ENCODE data around the gene TMEM179B. TPM values are rescaled to one million over a fixed set of nuclear protein-coding genes. Genes with fewer than 3 reads are reported as not detected.

TMEM179B gene
- total RNA-seq, 1 donor from 2014 or later = 47.7 TPM

GRCh38 chr11:62778441-62778840 lies 8.8 kb upstream of the TMEM179B start:
- Mint-ChIP-seq H3K4me3 (ENCODE audit: unreplicated experiment) (no peak overlapping the region), H3K4me1 (ENCODE audit: unreplicated experiment) (no peaks in the 10 kb centered on the region), H3K27ac (ENCODE audit: unreplicated experiment) (no peak overlapping the region), H3K36me3 (ENCODE audit: unreplicated experiment) (peaks cover 23% of the 10 kb centered on the region), H3K27me3 (ENCODE audit: unreplicated experiment) (no peaks in the 10 kb centered on the region), H3K9me3 (ENCODE audit: unreplicated experiment) (no peaks in the 10 kb centered on the region)
- no peak for TF ChIP-seq CTCF (IDR thresholded peaks at IDR 0.05)
- DNase-seq (ENCODE audit: extremely low spot score, unreplicated experiment) = no peak

- peaks cover 11% of the 10 kb centered on the region for H3K4me1 Mint-ChIP-seq (ENCODE audit: unreplicated experiment)
- TF ChIP-seq CTCF (IDR thresholded peaks at IDR 0.05) = no peak
- H3K4me3 Mint-ChIP-seq (ENCODE audit: unreplicated experiment) = no peak overlapping the region
- no peaks in the 10 kb centered on the region for H3K9me3 Mint-ChIP-seq (ENCODE audit: unreplicated experiment)
- no peaks in the 10 kb centered on the region for H3K27me3 Mint-ChIP-seq (ENCODE audit: unreplicated experiment)
- DNase-seq (ENCODE audit: extremely low spot score, unreplicated experiment) = no peak
- H3K27ac Mint-ChIP-seq (ENCODE audit: unreplicated experiment) = no peak overlapping the region
- H3K36me3 Mint-ChIP-seq (ENCODE audit: unreplicated experiment) = peaks cover 19% of the 10 kb centered on the region
These were observed 4.4 kb upstream of the TMEM179B start for GRCh38 chr11:62782753-62783152.

- peak; percentile 92 for TF ChIP-seq CTCF (IDR thresholded peaks at IDR 0.05)
- DNase-seq (ENCODE audit: extremely low spot score, unreplicated experiment) = peak; percentile 95
- Mint-ChIP-seq H3K9me3 (ENCODE audit: unreplicated experiment) (no peaks in the 10 kb centered on the region), H3K27ac (ENCODE audit: unreplicated experiment) (peak overlapping the region; percentile 82), H3K27me3 (ENCODE audit: unreplicated experiment) (no peaks in the 10 kb centered on the region), H3K4me3 (ENCODE audit: unreplicated experiment) (peak overlapping the region; percentile 78), H3K4me1 (ENCODE audit: unreplicated experiment) (peaks cover 42% of the 10 kb centered on the region), H3K36me3 (ENCODE audit: unreplicated experiment) (peaks cover 8% of the 10 kb centered on the region)
These were observed 741 bp upstream of the TMEM179B start for GRCh38 chr11:62786318-62787004.

GRCh38 chr11:62788991-62789390 lies 1.8 kb downstream of the TMEM179B start:
- H3K9me3 Mint-ChIP-seq (ENCODE audit: unreplicated experiment) = no peaks in the 10 kb centered on the region
- no peaks in the 10 kb centered on the region for H3K27me3 Mint-ChIP-seq (ENCODE audit: unreplicated experiment)
- peaks cover 51% of the 10 kb centered on the region for H3K4me1 Mint-ChIP-seq (ENCODE audit: unreplicated experiment)
- peak overlapping the region; percentile 90 for H3K4me3 Mint-ChIP-seq (ENCODE audit: unreplicated experiment)
- peaks cover 8% of the 10 kb centered on the region for H3K36me3 Mint-ChIP-seq (ENCODE audit: unreplicated experiment)
- TF ChIP-seq CTCF (IDR thresholded peaks at IDR 0.05) = no peak
- peak overlapping the region; percentile 41 for H3K27ac Mint-ChIP-seq (ENCODE audit: unreplicated experiment)
- no peak for DNase-seq (ENCODE audit: extremely low spot score, unreplicated experiment)

GRCh38 chr11:62789576-62789975 lies 2.4 kb downstream of the TMEM179B start:
- H3K4me3 Mint-ChIP-seq (ENCODE audit: unreplicated experiment) = peak overlapping the region; percentile 90
- H3K4me1 Mint-ChIP-seq (ENCODE audit: unreplicated experiment) = peaks cover 51% of the 10 kb centered on the region
- peak overlapping the region; percentile 34 for H3K27ac Mint-ChIP-seq (ENCODE audit: unreplicated experiment)
- TF ChIP-seq CTCF (IDR thresholded peaks at IDR 0.05) = no peak
- H3K27me3 Mint-ChIP-seq (ENCODE audit: unreplicated experiment) = no peaks in the 10 kb centered on the region
- H3K9me3 Mint-ChIP-seq (ENCODE audit: unreplicated experiment) = no peaks in the 10 kb centered on the region
- peaks cover 13% of the 10 kb centered on the region for H3K36me3 Mint-ChIP-seq (ENCODE audit: unreplicated experiment)
- DNase-seq (ENCODE audit: extremely low spot score, unreplicated experiment) = no peak
